Stimulated activated CD4-positive, alpha-beta T cell treated with anti-CD3 and anti-CD28 coated beads, Interleukin-15, amount 100 ng/mL, for 1 hour (primary cell): ENCODE measurements around the gene ATE1.
"Not testable (repeated sequence)": the region's sequence is repeated elsewhere in the genome, so short reads cannot be mapped to it uniquely, and the experiment has no call there.

ENCODE experiments used
- DNase-seq, 2 donors: peaks; one replicate each; pipeline ENCODE4 v3.0.0-alpha.2; 2020; ENCODE audit warnings: low read depth in 1 of 2, low spot score in 1 of 2

The ATE1 gene

GRCh38 chr10:121699703-121700102, 228.1 kb downstream of the ATE1 start:
- DNase-seq = not testable (repeated sequence)

- no peak for DNase-seq
Measured at GRCh38 chr10:121698902-121699301, 228.9 kb downstream of the ATE1 start.

GRCh38 chr10:121698336-121698735, 229.5 kb downstream of the ATE1 start:
- DNase-seq = no peak

GRCh38 chr10:121696854-121697253, 231.0 kb downstream of the ATE1 start:
- no peak for DNase-seq

- no peak for DNase-seq
Measured at GRCh38 chr10:121695731-121696464, 231.9 kb downstream of the ATE1 start.

GRCh38 chr10:121694966-121695643, 232.7 kb downstream of the ATE1 start:
- no peak for DNase-seq

GRCh38 chr10:121694327-121694965, 233.4 kb downstream of the ATE1 start:
- no peak for DNase-seq

- DNase-seq = no peak
Measured at GRCh38 chr10:121692626-121693025, 235.2 kb downstream of the ATE1 start.

- DNase-seq = no peak
Measured at GRCh38 chr10:121690970-121691369, 236.9 kb downstream of the ATE1 start.
